HG03442 (cell line): ENCODE data around the gene FBXO27.
"Not testable (repeated sequence)": the region's sequence is repeated elsewhere in the genome, so short reads cannot be mapped to it uniquely, and the experiment has no call there.

Source experiments
- ATAC-seq: cut with Tn5 transposase; IDR thresholded peaks from one replicate; pipeline ENCODE4 v1.9.1; 2021; ENCODE audit warnings: mild to moderate bottlenecking, moderate library complexity; ENCODE audit not compliant: unreplicated experiment

The FBXO27 gene

DNA sequence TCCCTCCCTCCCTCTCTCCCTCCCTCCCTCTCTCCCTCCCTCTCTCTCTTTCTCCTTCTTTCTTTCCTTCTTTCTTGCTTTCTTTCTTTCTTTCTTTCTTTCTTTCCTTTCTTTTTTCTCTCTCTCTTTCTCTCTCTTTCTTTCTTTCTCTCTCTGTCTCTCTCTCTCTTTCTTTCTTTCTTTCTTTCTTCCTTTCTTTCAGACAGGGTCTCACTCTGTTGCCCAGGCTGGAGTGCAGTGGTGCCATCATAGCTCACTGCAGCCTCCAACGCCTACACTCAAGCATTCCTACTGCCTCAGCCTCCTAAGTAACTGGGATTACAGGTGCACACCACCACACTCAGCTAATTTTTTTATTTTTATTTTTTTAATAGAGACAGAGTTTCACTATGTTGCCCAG lies 42.7 kb downstream of the FBXO27 start:
- not testable (repeated sequence) for ATAC-seq

DNA sequence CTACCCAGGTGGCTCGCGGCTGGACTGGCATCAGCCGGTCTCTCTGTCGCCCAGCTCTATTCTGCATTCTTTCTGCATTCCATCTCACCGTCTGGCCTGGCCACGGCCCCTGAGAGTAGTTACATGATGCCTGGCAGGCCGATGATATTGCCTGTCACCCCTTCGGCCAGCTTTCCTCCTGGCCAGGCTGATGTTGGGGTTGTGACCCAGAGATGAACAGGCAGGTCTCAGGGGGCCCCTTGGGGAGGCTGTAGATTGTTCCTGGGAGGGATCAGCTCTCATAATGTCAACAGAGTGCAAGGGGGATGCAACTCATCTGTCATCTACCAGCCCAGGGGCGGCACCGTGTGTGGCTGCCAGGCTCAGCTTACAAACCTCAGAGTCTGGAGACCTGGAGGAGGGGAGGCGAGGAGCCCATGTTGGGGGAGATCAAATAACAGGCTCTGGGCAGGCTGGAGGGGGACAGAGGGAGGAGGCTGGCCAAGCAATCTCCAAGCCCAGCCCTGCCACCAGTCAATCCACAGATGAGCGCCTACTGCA lies 43.2 kb downstream of the FBXO27 start:
- ATAC-seq = no peak

DNA sequence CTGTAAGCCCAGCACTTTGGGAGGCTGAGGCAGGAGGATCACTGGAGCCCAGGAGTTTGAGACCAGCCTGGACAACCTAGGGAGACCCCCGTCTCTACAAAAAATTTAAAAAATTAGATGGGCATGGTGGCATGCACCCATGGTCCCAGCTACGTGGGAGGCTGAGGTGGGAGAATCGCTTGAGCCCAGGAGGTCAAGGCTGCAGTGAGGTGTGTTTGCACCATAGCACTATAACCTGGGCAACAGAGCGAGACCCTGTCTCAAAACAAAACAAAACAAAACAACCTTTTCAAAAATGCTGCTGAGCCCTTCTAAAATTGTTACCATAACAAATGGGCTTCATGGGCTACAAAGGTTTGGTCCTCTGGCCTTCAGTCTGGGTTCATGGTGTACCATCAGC lies 43.7 kb downstream of the FBXO27 start:
- not testable (repeated sequence) for ATAC-seq

DNA sequence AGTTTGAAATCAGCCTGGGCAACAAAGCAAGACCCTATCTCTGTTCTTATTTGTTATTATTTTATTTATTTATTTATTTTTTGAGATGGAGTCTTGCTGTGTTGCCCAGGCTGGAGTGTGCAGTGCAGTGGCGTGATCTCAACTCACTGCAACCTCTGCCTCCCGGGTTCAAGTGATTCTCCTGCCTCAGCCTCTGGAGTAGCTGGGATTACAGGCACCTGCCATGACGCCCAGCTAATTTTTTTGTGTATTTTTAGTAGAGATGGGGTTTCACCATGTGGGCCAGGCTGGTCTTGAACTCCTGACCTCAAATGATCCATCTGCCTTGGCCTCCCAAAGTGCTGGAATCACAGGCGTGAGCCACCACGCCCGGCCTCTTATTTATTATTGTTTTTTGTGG lies 44.6 kb downstream of the FBXO27 start:
- ATAC-seq = not testable (repeated sequence)

GRCh38 chr19:38985262-38985661 lies 47.1 kb downstream of the FBXO27 start:
- ATAC-seq = no peak

DNA sequence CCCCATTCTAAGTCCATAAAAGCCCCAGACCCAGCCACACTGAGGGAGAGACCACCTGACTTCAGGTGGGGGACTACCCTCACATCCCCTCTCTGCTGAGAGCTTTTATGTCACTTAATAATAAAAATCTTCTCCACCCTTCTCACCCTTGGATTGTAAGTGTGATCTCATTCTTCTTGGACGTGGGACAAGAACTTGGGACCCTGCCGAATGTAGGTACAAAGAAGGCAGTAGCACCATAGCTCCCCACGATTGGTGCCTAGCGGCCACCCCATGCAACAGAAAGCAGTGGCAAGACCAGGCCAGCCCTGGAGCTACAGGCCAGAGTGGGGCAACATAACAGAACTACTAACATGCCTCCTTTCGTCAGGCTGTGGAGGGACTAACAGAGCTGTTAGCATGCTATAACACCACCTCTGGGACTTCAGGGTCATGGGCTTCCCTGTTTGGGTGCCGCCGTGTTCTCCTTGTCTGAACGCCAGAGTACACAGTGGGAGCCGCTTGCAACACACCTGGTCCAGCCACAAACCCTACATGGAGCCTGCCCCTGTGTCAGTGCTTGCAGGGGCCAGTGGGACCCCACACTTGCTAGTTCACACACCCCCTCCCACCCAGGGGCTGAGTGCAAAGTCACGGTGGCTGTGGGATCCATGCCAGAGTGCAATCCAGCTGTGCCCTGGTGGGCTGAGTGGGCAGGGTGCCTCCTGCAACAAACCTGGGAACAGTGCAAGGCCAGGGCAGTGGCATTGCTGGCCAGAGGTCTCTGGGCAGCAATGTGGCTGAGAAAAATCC lies 51.6 kb downstream of the FBXO27 start:
- ATAC-seq = no peak

GRCh38 chr19:38979812-38980211 lies 52.5 kb downstream of the FBXO27 start:
- ATAC-seq = no peak

DNA sequence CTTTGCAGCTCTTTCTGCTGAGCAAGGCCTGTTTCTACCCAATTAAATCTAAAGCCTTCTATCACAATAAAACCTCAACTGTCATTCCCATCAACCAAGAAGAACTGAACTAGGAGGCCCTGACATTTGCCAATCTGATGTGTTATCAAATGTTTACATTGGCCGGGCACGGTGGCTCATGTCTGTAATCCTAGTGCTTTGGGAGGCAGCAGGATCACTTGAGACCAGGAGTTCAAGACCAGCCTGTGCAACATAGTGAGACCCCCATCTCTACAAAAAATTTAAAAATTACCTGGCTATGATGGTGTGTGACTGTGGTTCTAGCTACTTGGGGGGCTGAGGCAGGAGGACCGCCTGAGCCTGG lies 54.0 kb downstream of the FBXO27 start:
- ATAC-seq = no peak

GRCh38 chr19:38977445-38978325 lies 54.7 kb downstream of the FBXO27 start:
- ATAC-seq = peak; percentile 77

DNA sequence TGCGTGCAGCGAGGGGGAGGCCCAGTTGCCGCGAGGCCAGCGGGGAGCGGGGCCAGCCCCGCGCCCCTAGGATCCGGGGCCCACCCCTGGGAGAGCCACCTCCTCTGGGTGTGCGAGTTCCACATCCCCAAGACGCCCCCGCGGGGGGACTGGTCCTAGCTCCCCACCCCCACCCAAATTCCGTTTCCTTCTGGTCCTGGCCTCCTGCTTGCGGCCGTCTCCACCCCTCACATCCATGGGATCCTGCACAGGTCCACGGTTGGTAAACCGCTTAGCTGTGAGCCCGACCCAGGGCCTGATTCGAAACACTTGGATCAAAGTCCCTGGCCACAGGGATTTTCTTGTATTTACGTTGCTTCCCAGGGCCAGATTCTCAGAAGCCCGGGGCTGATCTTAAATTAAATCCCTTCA lies 56.5 kb downstream of the FBXO27 start:
- no peak for ATAC-seq

GRCh38 chr19:38975214-38975860 lies 57.0 kb downstream of the FBXO27 start, which contains the start of gene FBXO17:
Gene FBXO17 (minus strand): TSS chr19:38975742. CDS start chr19:38950319, 25,423 bp downstream.
- ATAC-seq = no peak

DNA sequence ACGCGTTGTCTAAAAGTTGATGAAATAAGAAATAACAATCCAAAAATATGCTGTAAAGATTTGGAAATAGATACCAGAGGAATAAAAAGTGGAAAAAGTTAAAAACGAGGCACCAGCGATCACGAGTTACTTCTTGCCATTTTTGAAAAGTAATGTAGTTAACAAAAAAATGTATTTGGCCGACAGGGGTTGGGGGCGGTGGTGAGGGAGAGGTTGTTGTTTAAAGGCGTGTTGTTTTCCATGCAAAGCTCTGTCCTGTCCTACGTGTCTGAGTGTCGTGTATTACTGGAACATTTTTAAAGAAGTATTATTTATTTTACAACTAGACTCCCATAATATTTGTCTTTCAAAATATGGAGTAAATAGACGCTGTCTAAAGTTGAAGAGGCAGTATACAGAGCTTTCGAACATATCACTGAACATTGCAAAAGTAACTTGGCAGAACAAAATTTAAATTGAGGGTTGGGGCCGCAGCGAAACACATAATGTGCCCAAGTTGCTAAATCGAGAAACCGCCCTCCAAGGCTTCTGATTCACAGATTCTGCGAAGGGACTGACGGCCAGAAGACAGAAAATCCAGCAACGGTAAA lies 57.6 kb downstream of the FBXO27 start:
- ATAC-seq = no peak
